Ishikawa (cell line): Measurements from ENCODE around the gene STUM.

Experiments
- CEBPB ChIP-seq: IDR thresholded peaks from 2 replicates; pipeline ENCODE4 v1.6.1; 2012
- CREB1 ChIP-seq: IDR thresholded peaks from 2 replicates; pipeline ENCODE4 v1.6.1; 2012; ENCODE audit warnings: low read depth
- EGR1 ChIP-seq: IDR thresholded peaks from 2 replicates; pipeline ENCODE4 v1.6.1; 2012
- EP300 ChIP-seq: IDR thresholded peaks from 2 replicates; pipeline ENCODE4 v1.6.1; 2012; ENCODE audit warnings: borderline replicate concordance
- FOXM1 ChIP-seq: IDR thresholded peaks from 2 replicates; pipeline ENCODE4 v1.6.1; 2012; ENCODE audit warnings: low read depth, borderline replicate concordance
- MAX ChIP-seq: IDR thresholded peaks from 2 replicates; pipeline ENCODE4 v1.6.1; 2012
- NFIC ChIP-seq: IDR thresholded peaks from 2 replicates; pipeline ENCODE4 v1.6.1; 2012
- RAD21 ChIP-seq: IDR thresholded peaks from 2 replicates; pipeline ENCODE4 v1.6.1; 2012; ENCODE audit warnings: low read depth
- REST ChIP-seq: IDR thresholded peaks from 2 replicates; pipeline ENCODE4 v1.6.1; 2012; ENCODE audit warnings: low read depth, mild to moderate bottlenecking
- TAF1 ChIP-seq: IDR thresholded peaks from 2 replicates; pipeline ENCODE4 v1.6.1; 2012; ENCODE audit warnings: low read depth, mild to moderate bottlenecking
- TCF12 ChIP-seq: IDR thresholded peaks from 2 replicates; pipeline ENCODE4 v1.6.1; 2012; ENCODE audit warnings: low read depth
- TEAD4 ChIP-seq: IDR thresholded peaks from 2 replicates; pipeline ENCODE4 v1.6.1; 2012
- USF1 ChIP-seq: IDR thresholded peaks from 2 replicates; pipeline ENCODE4 v1.6.1; 2012
- YY1 ChIP-seq: IDR thresholded peaks from 2 replicates; pipeline ENCODE4 v1.6.1; 2012; ENCODE audit warnings: low read depth
- ZBTB7A ChIP-seq: IDR thresholded peaks from 2 replicates; pipeline ENCODE4 v1.6.1; 2012; ENCODE audit warnings: low read depth

Gene STUM

GRCh38 chr1:226633541-226634165 lies 85.1 kb downstream of the STUM start:
- no peak for TF ChIP-seq MAX
- no peak for TF ChIP-seq NFIC
- no peak for TF ChIP-seq REST

- peak; percentile 93 for TF ChIP-seq RAD21
- TF ChIP-seq FOXM1 = no peak
These were observed 85.6 kb downstream of the STUM start for GRCh38 chr1:226634166-226634588.

GRCh38 chr1:226634611-226635246 lies 86.2 kb downstream of the STUM start:
- TF ChIP-seq CEBPB (no peak), ZBTB7A (no peak), CREB1 (no peak), RAD21 (no peak), EGR1 (no peak), FOXM1 (no peak), TAF1 (no peak), YY1 (no peak), REST (no peak), MAX (no peak), NFIC (no peak), TEAD4 (no peak), TCF12 (no peak), EP300 (no peak), USF1 (no peak)

- no peak for TF ChIP-seq YY1
- no peak for TF ChIP-seq REST
- no peak for TF ChIP-seq CREB1
These were observed 86.9 kb downstream of the STUM start for GRCh38 chr1:226635456-226635941.

- TF ChIP-seq EP300 (no peak), TEAD4 (no peak), NFIC (no peak), CEBPB (no peak), TCF12 (no peak), USF1 (no peak), TAF1 (no peak), ZBTB7A (no peak), MAX (no peak), EGR1 (no peak), REST (no peak), FOXM1 (no peak), CREB1 (no peak), YY1 (no peak), RAD21 (no peak)
These were observed 88.2 kb downstream of the STUM start for GRCh38 chr1:226636847-226637096.
